22Rv1 (cell line): ENCODE measurements around the gene XCL1.

Source experiments
- CTCF ChIP-seq: fragments of 450-650 bp; IDR thresholded peaks from 2 replicates; pipeline ENCODE4 v1.5.1; 2017; ENCODE audit warnings: mild to moderate bottlenecking
- ZFX ChIP-seq: fragments of 450-650 bp; IDR thresholded peaks from 2 replicates; pipeline ENCODE4 v1.6.1; 2017; ENCODE audit warnings: antibody characterized with exemption, borderline replicate concordance

- no peak for TF ChIP-seq CTCF
- TF ChIP-seq ZFX = no peak
Measured at GRCh38 chr1:168613038-168613451, 36.6 kb downstream of the XCL1 start.
